Calu3 (cell line): ENCODE data around the gene PMAIP1. TPM values are rescaled to one million over a fixed set of nuclear protein-coding genes. Genes with fewer than 3 reads are reported as not detected.

Source experiments
- BruUV-seq: library from RNA; stranded (reverse); fragments of 400-500 nt; replicated peaks from 2 replicates; lab custom pipeline; 2021; lab: Mats Ljungman, UMichigan
- CTCF ChIA-PET: fragments of 300-600 bp; sonication (Branson Sonifier 250); formaldehyde crosslinking; loops from one replicate; lab custom pipeline; 2022; ENCODE audit warnings: antibody characterized with exemption; lab: Charles Lee
- DNase-seq: peaks from one replicate; pipeline ENCODE4 v3.0.0; 2022
- H3K27ac Mint-ChIP-seq: one replicate; pipeline ENCODE4 v1.8.0; 2022; ENCODE audit warnings: mixed read lengths; ENCODE audit not compliant: unreplicated experiment
- H3K27me3 Mint-ChIP-seq: one replicate; pipeline ENCODE4 v1.8.0; 2022; ENCODE audit warnings: mixed read lengths; ENCODE audit not compliant: unreplicated experiment
- H3K36me3 Mint-ChIP-seq: one replicate; pipeline ENCODE4 v1.8.0; 2022; ENCODE audit warnings: mild to moderate bottlenecking, moderate library complexity, mixed read lengths; ENCODE audit not compliant: insufficient read depth, unreplicated experiment
- H3K4me1 Mint-ChIP-seq: one replicate; pipeline ENCODE4 v1.8.0; 2022; ENCODE audit warnings: mild to moderate bottlenecking, low read depth, mixed read lengths; ENCODE audit not compliant: unreplicated experiment
- H3K4me3 Mint-ChIP-seq: one replicate; pipeline ENCODE4 v1.8.0; 2022; ENCODE audit warnings: mild to moderate bottlenecking, low read depth, moderate library complexity, mixed read lengths; ENCODE audit not compliant: unreplicated experiment
- H3K9me3 Mint-ChIP-seq: one replicate; pipeline ENCODE4 v1.8.0; 2022; ENCODE audit warnings: low read depth, mixed read lengths; ENCODE audit not compliant: unreplicated experiment
- intact Hi-C: fragments of 100-400 bp; cut with micrococcal nuclease; formaldehyde crosslinking; loops from one replicate; pipeline ENCODE4 v1.10.0; 2022; ENCODE audit not compliant: unreplicated experiment
- total RNA-seq: library from RNA; stranded (reverse); gene quantifications from 2 replicates; pipeline ENCODE4 v1.2.3, GENCODE V29; 2022
- TF ChIP-seq, protein P1 (sequence below): fragments of 200-600 bp; IDR thresholded peaks from one replicate; pipeline ENCODE4 v1.8.0; 2022; ENCODE audit warnings: antibody characterized with exemption; ENCODE audit not compliant: unreplicated experiment

PMAIP1 gene
- total RNA-seq, 1 experiment from 2014 or later: 56.1 TPM

DNA sequence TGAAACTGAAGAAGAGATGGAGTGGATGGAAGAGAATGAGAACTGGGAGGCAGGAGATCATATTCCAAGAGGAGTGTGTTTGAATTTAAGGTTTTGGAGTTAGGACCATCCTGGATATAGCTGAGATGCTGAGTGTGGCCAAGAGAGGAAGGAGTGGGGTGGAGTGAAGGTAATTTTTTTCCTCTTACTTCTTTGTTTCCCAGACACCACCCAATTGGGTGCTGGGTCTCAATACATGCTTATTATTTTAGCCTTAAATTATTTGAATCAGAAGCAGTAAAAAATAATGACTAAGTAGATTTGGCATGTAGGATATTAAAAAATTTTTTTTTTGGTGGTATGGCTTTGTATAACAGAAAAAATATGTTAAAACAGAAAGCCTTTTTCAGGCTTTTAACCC is 39.3 kb downstream of the PMAIP1 start:
- H3K27me3 Mint-ChIP-seq: no peaks in the 10 kb centered on the region
- CTCF ChIA-PET: interaction anchor here (0.6 kb wide), 1 partner anchor 897 kb away, joined by 3 read pairs; no protein-coding TSS in a partner anchor
- H3K27ac Mint-ChIP-seq: no peak overlapping the region
- intact Hi-C loops: no loop called here
- no TSS peak for BruUV-seq
- DNase-seq: no peak
- peaks cover 3% of the 10 kb centered on the region for H3K9me3 Mint-ChIP-seq
- H3K36me3 Mint-ChIP-seq: no peaks in the 10 kb centered on the region
- TF ChIP-seq, protein P1, sequence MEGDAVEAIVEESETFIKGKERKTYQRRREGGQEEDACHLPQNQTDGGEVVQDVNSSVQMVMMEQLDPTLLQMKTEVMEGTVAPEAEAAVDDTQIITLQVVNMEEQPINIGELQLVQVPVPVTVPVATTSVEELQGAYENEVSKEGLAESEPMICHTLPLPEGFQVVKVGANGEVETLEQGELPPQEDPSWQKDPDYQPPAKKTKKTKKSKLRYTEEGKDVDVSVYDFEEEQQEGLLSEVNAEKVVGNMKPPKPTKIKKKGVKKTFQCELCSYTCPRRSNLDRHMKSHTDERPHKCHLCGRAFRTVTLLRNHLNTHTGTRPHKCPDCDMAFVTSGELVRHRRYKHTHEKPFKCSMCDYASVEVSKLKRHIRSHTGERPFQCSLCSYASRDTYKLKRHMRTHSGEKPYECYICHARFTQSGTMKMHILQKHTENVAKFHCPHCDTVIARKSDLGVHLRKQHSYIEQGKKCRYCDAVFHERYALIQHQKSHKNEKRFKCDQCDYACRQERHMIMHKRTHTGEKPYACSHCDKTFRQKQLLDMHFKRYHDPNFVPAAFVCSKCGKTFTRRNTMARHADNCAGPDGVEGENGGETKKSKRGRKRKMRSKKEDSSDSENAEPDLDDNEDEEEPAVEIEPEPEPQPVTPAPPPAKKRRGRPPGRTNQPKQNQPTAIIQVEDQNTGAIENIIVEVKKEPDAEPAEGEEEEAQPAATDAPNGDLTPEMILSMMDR: no peak
- H3K4me3 Mint-ChIP-seq: no peak overlapping the region
- H3K4me1 Mint-ChIP-seq: no peaks in the 10 kb centered on the region

DNA sequence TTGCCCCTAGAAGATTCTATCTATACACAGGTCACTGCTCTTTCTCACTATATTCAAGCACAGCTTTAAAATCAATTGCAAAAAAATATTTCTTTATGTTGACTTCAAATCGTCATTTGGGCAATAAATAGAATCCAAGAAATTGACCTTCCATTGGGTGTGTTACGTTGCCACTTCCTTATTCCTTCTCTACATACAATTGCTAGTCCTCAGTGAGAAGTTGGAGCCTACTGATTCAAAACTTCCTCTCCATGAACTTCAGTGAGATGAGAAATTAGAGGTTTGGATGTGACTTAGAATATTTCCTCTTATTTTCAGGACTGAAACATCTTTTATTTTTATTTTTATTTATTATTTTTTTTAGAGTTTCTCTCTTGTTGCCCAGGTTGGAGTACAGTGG is 40.3 kb downstream of the PMAIP1 start:
- Mint-ChIP-seq H3K27ac (no peak overlapping the region), H3K4me1 (no peaks in the 10 kb centered on the region), H3K27me3 (no peaks in the 10 kb centered on the region), H3K36me3 (no peaks in the 10 kb centered on the region), H3K4me3 (no peak overlapping the region), H3K9me3 (peaks cover 3% of the 10 kb centered on the region)
- BruUV-seq: no TSS peak
- DNase-seq: no peak
- CTCF ChIA-PET: no interaction called here
- intact Hi-C loops: no loop called here
- TF ChIP-seq, protein P1: no peak

DNA sequence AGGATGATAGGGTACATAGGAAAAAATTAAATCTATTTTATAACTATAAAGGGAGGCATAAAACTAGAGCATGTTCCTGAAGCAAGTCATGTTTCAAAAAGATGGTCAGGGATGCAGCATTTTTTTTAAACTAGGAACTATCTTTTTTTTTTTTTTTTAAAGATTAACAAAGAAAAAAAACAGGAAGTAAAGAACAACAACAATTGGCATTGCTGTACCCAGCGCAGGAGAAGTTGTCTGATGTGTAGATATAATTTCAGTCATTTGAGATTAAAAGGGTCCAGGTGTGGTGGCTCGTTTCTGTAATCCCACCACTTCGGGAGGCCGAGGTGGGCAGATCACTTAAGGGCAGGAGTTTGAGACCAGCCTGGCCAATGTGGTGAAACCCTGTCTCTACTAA is 41.5 kb downstream of the PMAIP1 start:
- Mint-ChIP-seq H3K4me3 (no peak overlapping the region), H3K36me3 (no peaks in the 10 kb centered on the region), H3K27ac (no peak overlapping the region), H3K27me3 (no peaks in the 10 kb centered on the region), H3K4me1 (no peaks in the 10 kb centered on the region), H3K9me3 (peaks cover 3% of the 10 kb centered on the region)
- CTCF ChIA-PET: no interaction called here
- TF ChIP-seq, protein P1: no peak
- BruUV-seq: no TSS peak
- intact Hi-C loops: no loop called here
- no peak for DNase-seq

DNA sequence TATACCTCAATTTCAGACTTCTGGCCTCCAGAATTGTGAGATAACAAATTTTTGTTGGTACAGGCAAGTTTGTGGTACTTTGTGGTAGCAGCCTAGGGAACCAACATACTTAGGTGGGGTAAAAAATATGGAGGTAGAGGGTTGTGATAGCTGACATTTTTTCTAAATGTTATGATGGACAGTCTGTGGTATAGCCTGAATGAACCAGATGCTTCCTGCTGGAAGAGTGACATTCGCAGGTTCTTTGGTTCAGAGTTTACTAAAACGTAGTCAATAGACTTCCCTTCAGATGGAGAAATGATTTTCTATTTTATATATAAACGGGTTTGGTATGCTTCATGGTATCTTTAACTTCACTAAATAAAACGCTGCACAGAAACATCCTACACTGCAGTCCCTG is 42.8 kb downstream of the PMAIP1 start:
- intact Hi-C loops: no loop called here
- no peaks in the 10 kb centered on the region for H3K36me3 Mint-ChIP-seq
- BruUV-seq: no TSS peak
- peaks cover 3% of the 10 kb centered on the region for H3K9me3 Mint-ChIP-seq
- H3K4me3 Mint-ChIP-seq: no peak overlapping the region
- CTCF ChIA-PET: no interaction called here
- TF ChIP-seq, protein P1: no peak
- H3K27ac Mint-ChIP-seq: no peak overlapping the region
- H3K4me1 Mint-ChIP-seq: no peaks in the 10 kb centered on the region
- no peak for DNase-seq
- no peaks in the 10 kb centered on the region for H3K27me3 Mint-ChIP-seq
